OCI-LY7 (cell line): ENCODE results near the gene GAPDHS. TPM values are rescaled to one million over a fixed set of nuclear protein-coding genes. Genes with fewer than 3 reads are reported as not detected.

Experiments used
- BruUV-seq: library from RNA; stranded (reverse); fragments of 400-500 nt; replicated peaks from 2 replicates; lab custom pipeline; 2021; lab: Mats Ljungman, UMichigan
- CTCF ChIA-PET: fragments of 300-600 bp; sonication (Branson Sonifier 250); formaldehyde crosslinking; loops from one replicate; lab custom pipeline; 2022; ENCODE audit warnings: antibody characterized with exemption; ENCODE audit not compliant: unreplicated experiment; lab: Charles Lee
- POLR2A ChIA-PET: fragments of 300-600 bp; sonication (Branson Sonifier 250); formaldehyde crosslinking; loops from one replicate; lab custom pipeline; 2022; ENCODE audit warnings: antibody characterized with exemption; lab: Charles Lee
- DNase-seq: peaks from one replicate; pipeline ENCODE4 v3.0.0-alpha.2; 2015; ENCODE audit warnings: low spot score
- H2AFZ ChIP-seq: fragments of 200-600 bp; sonication (generic), shearing (Covaris generic); 2 replicates; pipeline ENCODE4 v1.6.1; 2014; ENCODE audit warnings: mild to moderate bottlenecking, antibody characterized with exemption, low read length, moderate library complexity
- H3K27ac ChIP-seq: fragments of 200-600 bp; sonication (generic); 2 replicates; pipeline ENCODE4 v1.5.1; 2014; ENCODE audit warnings: mixed run types, low read depth, mild to moderate bottlenecking, moderate library complexity, low read length, inconsistent platforms; ENCODE audit not compliant: poor library complexity, severe bottlenecking
- H3K36me3 ChIP-seq: fragments of 200-600 bp; sonication (generic); 2 replicates; pipeline ENCODE4 v1.6.1; 2014; ENCODE audit warnings: mild to moderate bottlenecking, antibody characterized with exemption, low read length, moderate library complexity, mixed read lengths; ENCODE audit not compliant: insufficient read depth
- H3K4me1 ChIP-seq: fragments of 200-600 bp; sonication (generic); 2 replicates; pipeline ENCODE4 v1.5.1; 2014; ENCODE audit warnings: mild to moderate bottlenecking, low read length; ENCODE audit not compliant: insufficient read depth, poor library complexity, severe bottlenecking
- H3K4me2 ChIP-seq: fragments of 200-600 bp; sonication (generic); 2 replicates; pipeline ENCODE4 v1.6.1; 2014; ENCODE audit warnings: mild to moderate bottlenecking, low read length
- H3K4me3 ChIP-seq: fragments of 200-600 bp; sonication (generic); 2 replicates; pipeline ENCODE4 v1.5.1; 2014; ENCODE audit warnings: mild to moderate bottlenecking, low read depth, low read length; ENCODE audit not compliant: poor library complexity, severe bottlenecking
- H3K79me2 ChIP-seq: fragments of 200-600 bp; sonication (generic); 2 replicates; pipeline ENCODE4 v1.6.1; 2016; ENCODE audit warnings: low read depth, mild to moderate bottlenecking, low read length, moderate library complexity, mixed read lengths; ENCODE audit not compliant: insufficient read depth
- H3K9me2 ChIP-seq: fragments of 200-600 bp; sonication (generic); 2 replicates; pipeline ENCODE4 v1.6.1; 2016; ENCODE audit warnings: mild to moderate bottlenecking, low read length, mixed read lengths; ENCODE audit not compliant: insufficient read depth
- H3K9me3 ChIP-seq: fragments of 200-600 bp; sonication (generic); 2 replicates; pipeline ENCODE4 v1.6.1; 2014; ENCODE audit warnings: mild to moderate bottlenecking, mixed run types, low read length, mixed read lengths
- H4K20me1 ChIP-seq: fragments of 200-600 bp; sonication (generic); 2 replicates; pipeline ENCODE4 v1.6.1; 2014; ENCODE audit warnings: mild to moderate bottlenecking, antibody characterized with exemption, low read length, moderate library complexity, mixed read lengths; ENCODE audit not compliant: insufficient read depth
- CTCF ChIP-seq: fragments of 200-600 bp; sonication (generic); conservative IDR thresholded peaks from 2 replicates; pipeline ENCODE4 v1.5.1; 2014; ENCODE audit warnings: mild to moderate bottlenecking, antibody characterized with exemption, low read length, moderate library complexity, mixed read lengths
- EZH2phosphoT487 ChIP-seq: fragments of 200-600 bp; sonication (generic); IDR thresholded peaks from 2 replicates; pipeline ENCODE4 v1.6.1; 2018; ENCODE audit warnings: low read depth, borderline replicate concordance, mild to moderate bottlenecking, mixed run types, antibody characterized with exemption, low read length, moderate library complexity, mixed read lengths
- intact Hi-C: fragments of 100-400 bp; cut with micrococcal nuclease; formaldehyde crosslinking; loops from one replicate; pipeline ENCODE4 v1.10.0; 2022; ENCODE audit not compliant: unreplicated experiment
- total RNA-seq, 2 experiments: library from RNA; depleted of rRNA in 1 of 2; stranded (reverse); fragments of >200 nt in 1 of 2; shearing (Covaris generic) in 1 of 2; gene quantifications; 2 replicates each; pipeline ENCODE4 v1.2.3, GENCODE V29; 2014 to 2022

Gene GAPDHS
- total RNA-seq, 2 experiments from 2014 or later: not detected

- CTCF ChIA-PET: no interaction called here
These were observed 31.6 kb upstream of the GAPDHS start for GRCh38 chr19:35501684-35502083.

GRCh38 chr19:35502751-35503150 is 30.5 kb upstream of the GAPDHS start:
- BruUV-seq: no TSS peak
- H3K4me1 ChIP-seq: no peaks in the 10 kb centered on the region
- H3K79me2 ChIP-seq: no peaks in the 10 kb centered on the region
- no peaks in the 10 kb centered on the region for H4K20me1 ChIP-seq
- TF ChIP-seq CTCF (no peak), EZH2phosphoT487 (no peak)
- DNase-seq: no peak
- no peak overlapping the region for H3K4me3 ChIP-seq
- no peaks in the 10 kb centered on the region for H3K9me2 ChIP-seq
- H3K9me3 ChIP-seq: no peaks in the 10 kb centered on the region
- intact Hi-C loops: no loop called here
- no peak overlapping the region for H3K4me2 ChIP-seq
- no peaks in the 10 kb centered on the region for H3K36me3 ChIP-seq
- H2AFZ ChIP-seq: no peak overlapping the region
- ChIA-PET POLR2A (no interaction called here), CTCF (no interaction called here)
- no peak overlapping the region for H3K27ac ChIP-seq

More at GRCh38 chr19:35501684-35502083, 31.6 kb upstream of the GAPDHS start:
- no peak for TF ChIP-seq EZH2phosphoT487
- no peak for TF ChIP-seq CTCF
- no TSS peak for BruUV-seq
- no peaks in the 10 kb centered on the region for H3K36me3 ChIP-seq
- no peaks in the 10 kb centered on the region for H3K4me1 ChIP-seq
- no peak overlapping the region for H3K4me3 ChIP-seq
- DNase-seq: no peak
- no peak overlapping the region for H3K27ac ChIP-seq
- H3K79me2 ChIP-seq: no peaks in the 10 kb centered on the region
- no peaks in the 10 kb centered on the region for H3K9me2 ChIP-seq
- H3K4me2 ChIP-seq: no peak overlapping the region
- H3K9me3 ChIP-seq: no peaks in the 10 kb centered on the region
- POLR2A ChIA-PET: no interaction called here
- no peak overlapping the region for H2AFZ ChIP-seq
- no peaks in the 10 kb centered on the region for H4K20me1 ChIP-seq
- intact Hi-C loops: no loop called here

- Histone ChIP-seq H3K4me2 (no peak overlapping the region), H2AFZ (no peak overlapping the region), H4K20me1 (no peaks in the 10 kb centered on the region), H3K27ac (no peak overlapping the region), H3K9me2 (no peaks in the 10 kb centered on the region), H3K4me1 (no peaks in the 10 kb centered on the region), H3K36me3 (no peaks in the 10 kb centered on the region), H3K4me3 (no peak overlapping the region), H3K79me2 (no peaks in the 10 kb centered on the region), H3K9me3 (no peaks in the 10 kb centered on the region)
- intact Hi-C loops: no loop called here
- BruUV-seq: no TSS peak
- ChIA-PET POLR2A (interaction anchor here (0.6 kb wide), 1 partner anchor 9 kb away, joined by 3 read pairs; no protein-coding TSS in a partner anchor), CTCF (no interaction called here)
- no peak for DNase-seq
- TF ChIP-seq EZH2phosphoT487 (no peak), CTCF (no peak)
These were observed 27.2 kb upstream of the GAPDHS start for GRCh38 chr19:35506011-35506410.
